C4-2B (cell line): ENCODE data around the gene KHDRBS1.
"Not testable (repeated sequence)": the region's sequence is repeated elsewhere in the genome, so short reads cannot be mapped to it uniquely, and the experiment has no call there.

Source experiments
- H3K27ac ChIP-seq: fragments of 450-650 bp; 2 replicates; pipeline ENCODE4 v1.5.1; 2017
- CTCF ChIP-seq: fragments of 450-650 bp; conservative IDR thresholded peaks from 2 replicates; pipeline ENCODE4 v1.5.1; 2017; ENCODE audit warnings: mild to moderate bottlenecking
- ZFX ChIP-seq: fragments of 450-650 bp; IDR thresholded peaks from 2 replicates; pipeline ENCODE4 v1.6.1; 2017

Gene KHDRBS1

DNA sequence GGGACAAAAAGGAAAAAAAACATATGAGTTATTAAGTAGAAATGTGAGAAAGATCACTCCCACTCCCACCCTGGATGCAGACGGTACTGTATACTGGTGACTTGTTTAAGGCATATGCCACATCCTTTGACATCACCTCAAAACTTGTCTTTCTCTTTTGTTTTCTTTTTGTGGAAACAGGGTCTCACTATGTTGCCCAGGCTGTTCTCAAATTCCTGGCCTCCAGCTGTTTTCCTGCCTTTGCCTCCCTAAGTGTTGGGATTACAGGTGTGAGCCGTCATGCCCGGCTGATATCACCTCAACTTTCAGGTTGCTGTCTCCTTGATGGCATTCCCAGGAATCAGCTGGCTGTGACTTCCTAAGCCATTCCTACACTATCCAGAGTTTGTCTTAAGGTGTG is 18.4 kb upstream of the KHDRBS1 start:
- TF ChIP-seq CTCF (no peak), ZFX (no peak)
- H3K27ac ChIP-seq: no peak overlapping the region

DNA sequence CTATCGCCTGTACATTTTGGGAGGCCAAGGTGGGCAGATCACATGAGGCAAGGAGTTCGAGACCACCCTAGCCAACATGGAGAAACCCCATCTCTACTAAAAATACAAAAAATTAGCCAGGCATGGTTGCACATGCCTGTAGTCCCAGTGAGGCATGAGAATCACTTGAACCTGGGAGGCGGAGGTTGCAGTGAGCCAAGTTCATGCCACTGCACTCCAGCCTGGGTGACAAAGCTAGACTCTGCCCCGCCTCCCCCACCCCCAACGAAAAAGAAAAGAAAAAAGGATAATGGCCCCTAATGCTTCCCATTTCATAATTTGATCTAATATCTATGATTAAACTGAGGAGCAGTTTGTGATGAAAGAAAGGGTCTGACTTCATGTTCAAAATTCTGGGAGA is 17.5 kb upstream of the KHDRBS1 start:
- not testable (repeated sequence) for H3K27ac ChIP-seq

DNA sequence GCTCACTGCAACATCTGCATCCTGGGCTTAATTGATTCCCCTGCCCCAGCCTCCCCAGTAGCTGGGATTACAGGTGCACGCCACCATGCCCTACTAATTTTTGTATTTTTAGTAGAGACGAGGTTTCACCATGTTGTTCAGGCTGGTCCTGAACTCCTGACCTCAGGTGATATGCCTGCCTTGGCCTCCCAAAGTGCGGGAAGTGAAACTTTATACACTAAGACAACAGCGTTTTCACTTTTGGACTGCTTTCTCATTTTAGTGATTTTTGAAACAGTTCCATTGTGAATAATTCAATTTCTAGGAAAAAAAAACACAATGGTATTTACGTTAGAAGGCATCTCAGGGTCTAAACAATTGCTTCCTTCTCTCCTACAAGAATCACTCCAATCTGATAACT is 11.8 kb upstream of the KHDRBS1 start:
- H3K27ac ChIP-seq: no peak overlapping the region
- TF ChIP-seq ZFX: no peak
- TF ChIP-seq CTCF: no peak

- H3K27ac ChIP-seq: not testable (repeated sequence)
Measured at GRCh38 chr1:32002285-32002684, 11.4 kb upstream of the KHDRBS1 start.

- H3K27ac ChIP-seq: no peak overlapping the region
- TF ChIP-seq ZFX: no peak
- TF ChIP-seq CTCF: no peak
Measured at GRCh38 chr1:32005522-32005921, 8.1 kb upstream of the KHDRBS1 start.

DNA sequence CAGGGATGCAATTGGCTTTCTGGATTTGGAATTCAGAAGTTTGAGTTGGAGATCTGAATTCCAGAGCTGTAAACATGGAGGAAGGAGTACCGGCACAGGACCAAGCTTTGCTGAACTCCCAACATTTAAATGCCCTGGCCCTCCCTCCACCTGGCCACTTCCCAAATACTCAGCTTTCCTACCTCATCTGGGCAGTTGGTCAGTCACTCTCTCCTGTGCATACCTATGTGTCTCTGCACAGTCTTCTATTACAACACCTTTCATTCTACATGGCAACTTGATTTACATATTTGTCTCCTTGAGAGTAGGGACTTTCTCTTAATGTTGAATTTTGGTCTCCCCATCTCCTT is 6.1 kb upstream of the KHDRBS1 start:
- no peak overlapping the region for H3K27ac ChIP-seq
- no peak for TF ChIP-seq CTCF
- TF ChIP-seq ZFX: no peak

DNA sequence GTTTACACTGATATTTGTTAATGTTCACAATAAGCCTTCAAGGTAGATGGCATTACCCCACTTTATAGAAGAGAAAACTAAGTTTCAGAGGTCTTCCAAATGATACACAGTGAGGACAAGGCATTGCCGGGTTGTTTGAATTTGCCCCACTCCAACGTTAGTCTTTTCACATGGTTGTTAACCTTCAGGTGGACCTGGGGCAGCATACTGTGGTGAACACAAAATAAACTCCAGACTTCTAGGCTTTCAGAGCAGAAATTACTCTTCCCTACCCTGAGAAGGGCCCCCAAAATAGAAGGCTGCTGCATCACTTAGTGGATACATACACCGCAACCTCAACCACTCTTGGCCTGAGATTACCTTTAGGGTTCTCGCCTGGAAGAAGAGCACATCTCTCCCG is 3.4 kb upstream of the KHDRBS1 start:
- H3K27ac ChIP-seq: no peak overlapping the region
- TF ChIP-seq CTCF (no peak), ZFX (no peak)

- H3K27ac ChIP-seq: peak overlapping the region; percentile 98
- no peak for TF ChIP-seq ZFX
- TF ChIP-seq CTCF: no peak
Measured at GRCh38 chr1:32012709-32013385, 821 bp upstream of the KHDRBS1 start.
